Peyer's patch (tissue), 4 donors: Measurements from ENCODE around the gene CACTIN.

ENCODE experiments used
- CTCF ChIP-seq, 6 experiments: fragments of 450-650 bp in 4 of 6; fragments of 200-600 bp in 2 of 6; sonication (generic) in 1 of 6; IDR thresholded peaks; one replicate each; pipeline ENCODE4 v1.5.1; 2017 to 2019; ENCODE audit warnings: antibody characterized with exemption in 6 of 6, mild to moderate bottlenecking in 3 of 6, moderate library complexity in 1 of 6
- POLR2A ChIP-seq, 2 donors: fragments of 450-650 bp; IDR thresholded peaks; one replicate each; pipeline ENCODE4 v1.5.1; 2017; ENCODE audit warnings: antibody characterized with exemption in 2 of 2, mild to moderate bottlenecking in 2 of 2, moderate library complexity in 2 of 2

- no peak for TF ChIP-seq CTCF (IDR thresholded peaks at IDR 0.05)
- TF ChIP-seq POLR2A (IDR thresholded peaks at IDR 0.05) = no peak
These were observed 7.6 kb downstream of the CACTIN start for GRCh38 chr19:3618811-3619630.
